HUES6 (cell line): ENCODE measurements around the gene SLC23A3.

Source experiments
- H3K27ac ChIP-seq: 2 replicates; pipeline ENCODE4 v1.7.0; 2013; ENCODE audit warnings: low read depth, mild to moderate bottlenecking, low read length, inconsistent platforms
- H3K27me3 ChIP-seq: 2 replicates; pipeline ENCODE4 v1.6.1; 2013; ENCODE audit warnings: low read length; ENCODE audit not compliant: control insufficient read depth, insufficient read depth
- H3K36me3 ChIP-seq: 2 replicates; pipeline ENCODE4 v1.6.1; 2013; ENCODE audit warnings: low read length; ENCODE audit not compliant: control insufficient read depth, insufficient read depth
- H3K4me1 ChIP-seq: 2 replicates; pipeline ENCODE4 v1.6.1; 2013; ENCODE audit warnings: low read length; ENCODE audit not compliant: control insufficient read depth, insufficient read depth
- H3K4me3 ChIP-seq: 2 replicates; pipeline ENCODE4 v1.5.1; 2013; ENCODE audit warnings: low read depth, low read length
- H3K9ac ChIP-seq: one replicate; pipeline ENCODE4 v1.6.1; 2013; ENCODE audit warnings: mild to moderate bottlenecking, low read length
- H3K9me3 ChIP-seq: 2 replicates; pipeline ENCODE4 v1.6.1; 2013; ENCODE audit warnings: low read depth, low read length; ENCODE audit not compliant: control insufficient read depth, insufficient read depth

SLC23A3 gene

GRCh38 chr2:219169930-219170654 lies at the start of gene SLC23A3:
Gene SLC23A3 (minus strand): TSS chr2:219170029. CDS start chr2:219169984, 45 bp downstream.
- H3K27me3 ChIP-seq: no peaks in the 10 kb centered on the region
- H3K9ac ChIP-seq: no peak within 1 kb of the TSS
- no peaks in the 10 kb centered on the region for H3K9me3 ChIP-seq

GRCh38 chr2:219218732-219219701 lies 49.2 kb upstream of the SLC23A3 start, which contains the start of gene ABCB6:
Gene ABCB6 (minus strand): TSS chr2:219218958. CDS start chr2:219218673, 285 bp downstream.
- peak within 1 kb of the TSS; percentile 86 for H3K9ac ChIP-seq
- H3K36me3 ChIP-seq: peaks cover 59% of the 10 kb centered on the region
- H3K9me3 ChIP-seq: no peaks in the 10 kb centered on the region
- H3K4me1 ChIP-seq: peaks cover 18% of the 10 kb centered on the region
- peak within 1 kb of the TSS; percentile 75; the same call in 1 of the 2 replicates for H3K27ac ChIP-seq
- H3K4me3 ChIP-seq: peak within 1 kb of the TSS; percentile 73
- H3K27me3 ChIP-seq: no peaks in the 10 kb centered on the region

More at GRCh38 chr2:219169930-219170654, at the start of gene SLC23A3:
- Histone ChIP-seq H3K4me3 (no peak within 1 kb of the TSS), H3K27ac (no peak within 1 kb of the TSS), H3K4me1 (peaks cover 3% of the 10 kb centered on the region; the same call in 1 of the 2 replicates), H3K36me3 (peaks cover 20% of the 10 kb centered on the region; the same call in 1 of the 2 replicates)

- peak overlapping the region; percentile 75; the same call in 1 of the 2 replicates for H3K27ac ChIP-seq
- H3K4me3 ChIP-seq: peak overlapping the region; percentile 73
- peak overlapping the region; percentile 86 for H3K9ac ChIP-seq
- no peaks in the 10 kb centered on the region for H3K27me3 ChIP-seq
- H3K36me3 ChIP-seq: peaks cover 59% of the 10 kb centered on the region
- no peaks in the 10 kb centered on the region for H3K9me3 ChIP-seq
- peaks cover 18% of the 10 kb centered on the region for H3K4me1 ChIP-seq
Observed at GRCh38 chr2:219218217-219218731, 48.4 kb upstream of the SLC23A3 start.

- Histone ChIP-seq H3K27ac (no peak overlapping the region), H3K36me3 (peaks cover 57% of the 10 kb centered on the region), H3K4me1 (peaks cover 18% of the 10 kb centered on the region), H3K9ac (no peak overlapping the region), H3K9me3 (no peaks in the 10 kb centered on the region), H3K4me3 (no peak overlapping the region), H3K27me3 (no peaks in the 10 kb centered on the region)
Observed at GRCh38 chr2:219216535-219216915, 46.7 kb upstream of the SLC23A3 start.

- Histone ChIP-seq H3K27me3 (no peaks in the 10 kb centered on the region), H3K9ac (no peak overlapping the region), H3K27ac (no peak overlapping the region), H3K4me3 (no peak overlapping the region), H3K36me3 (peaks cover 55% of the 10 kb centered on the region), H3K4me1 (peaks cover 18% of the 10 kb centered on the region), H3K9me3 (no peaks in the 10 kb centered on the region)
Observed at GRCh38 chr2:219215871-219216534, 46.2 kb upstream of the SLC23A3 start.

- H3K36me3 ChIP-seq: peaks cover 57% of the 10 kb centered on the region
- H3K27ac ChIP-seq: no peak overlapping the region
- H3K9ac ChIP-seq: no peak overlapping the region
- H3K27me3 ChIP-seq: no peaks in the 10 kb centered on the region
- no peak overlapping the region for H3K4me3 ChIP-seq
- peaks cover 18% of the 10 kb centered on the region for H3K4me1 ChIP-seq
- no peaks in the 10 kb centered on the region for H3K9me3 ChIP-seq
Observed at GRCh38 chr2:219214786-219215185, 45.0 kb upstream of the SLC23A3 start.

- H3K27ac ChIP-seq: no peak overlapping the region
- no peak overlapping the region for H3K9ac ChIP-seq
- no peak overlapping the region for H3K4me3 ChIP-seq
- H3K9me3 ChIP-seq: no peaks in the 10 kb centered on the region
- peaks cover 14% of the 10 kb centered on the region for H3K4me1 ChIP-seq
- peaks cover 63% of the 10 kb centered on the region for H3K36me3 ChIP-seq
- H3K27me3 ChIP-seq: no peaks in the 10 kb centered on the region
Observed at GRCh38 chr2:219214141-219214540, 44.3 kb upstream of the SLC23A3 start.

GRCh38 chr2:219213486-219214071 lies 43.8 kb upstream of the SLC23A3 start:
- no peaks in the 10 kb centered on the region for H3K9me3 ChIP-seq
- H3K27me3 ChIP-seq: no peaks in the 10 kb centered on the region
- no peak overlapping the region for H3K9ac ChIP-seq
- no peak overlapping the region for H3K27ac ChIP-seq
- peaks cover 12% of the 10 kb centered on the region for H3K4me1 ChIP-seq
- H3K36me3 ChIP-seq: peaks cover 69% of the 10 kb centered on the region
- no peak overlapping the region for H3K4me3 ChIP-seq

- Histone ChIP-seq H3K4me3 (no peak overlapping the region), H3K27ac (no peak overlapping the region), H3K36me3 (peaks cover 75% of the 10 kb centered on the region), H3K9ac (no peak overlapping the region), H3K4me1 (peaks cover 11% of the 10 kb centered on the region), H3K9me3 (no peaks in the 10 kb centered on the region), H3K27me3 (no peaks in the 10 kb centered on the region)
Observed at GRCh38 chr2:219213026-219213415, 43.2 kb upstream of the SLC23A3 start.

- Histone ChIP-seq H3K9me3 (no peaks in the 10 kb centered on the region), H3K36me3 (peaks cover 77% of the 10 kb centered on the region), H3K27me3 (no peaks in the 10 kb centered on the region), H3K4me3 (no peak overlapping the region), H3K27ac (no peak overlapping the region), H3K4me1 (peaks cover 8% of the 10 kb centered on the region), H3K9ac (no peak overlapping the region)
Observed at GRCh38 chr2:219210886-219211362, 41.1 kb upstream of the SLC23A3 start.
